ENCODE data around the gene PARD3.

GRCh38 chr10:34205452-34205851 is 609.6 kb downstream of the PARD3 start:
- TF ChIP-seq, protein P1, sequence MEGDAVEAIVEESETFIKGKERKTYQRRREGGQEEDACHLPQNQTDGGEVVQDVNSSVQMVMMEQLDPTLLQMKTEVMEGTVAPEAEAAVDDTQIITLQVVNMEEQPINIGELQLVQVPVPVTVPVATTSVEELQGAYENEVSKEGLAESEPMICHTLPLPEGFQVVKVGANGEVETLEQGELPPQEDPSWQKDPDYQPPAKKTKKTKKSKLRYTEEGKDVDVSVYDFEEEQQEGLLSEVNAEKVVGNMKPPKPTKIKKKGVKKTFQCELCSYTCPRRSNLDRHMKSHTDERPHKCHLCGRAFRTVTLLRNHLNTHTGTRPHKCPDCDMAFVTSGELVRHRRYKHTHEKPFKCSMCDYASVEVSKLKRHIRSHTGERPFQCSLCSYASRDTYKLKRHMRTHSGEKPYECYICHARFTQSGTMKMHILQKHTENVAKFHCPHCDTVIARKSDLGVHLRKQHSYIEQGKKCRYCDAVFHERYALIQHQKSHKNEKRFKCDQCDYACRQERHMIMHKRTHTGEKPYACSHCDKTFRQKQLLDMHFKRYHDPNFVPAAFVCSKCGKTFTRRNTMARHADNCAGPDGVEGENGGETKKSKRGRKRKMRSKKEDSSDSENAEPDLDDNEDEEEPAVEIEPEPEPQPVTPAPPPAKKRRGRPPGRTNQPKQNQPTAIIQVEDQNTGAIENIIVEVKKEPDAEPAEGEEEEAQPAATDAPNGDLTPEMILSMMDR (IDR thresholded peaks at IDR 0.05), result no peak
- TF ChIP-seq POLR2A (IDR thresholded peaks at IDR 0.05), result no peak
